GM19239 (cell line): ENCODE measurements around the gene OR5D18.
"Not testable (repeated sequence)": the region's sequence is repeated elsewhere in the genome, so short reads cannot be mapped to it uniquely, and the experiment has no call there.

Experiments
- DNase-seq: peaks from one replicate; pipeline ENCODE4 v3.0.0; 2011; ENCODE audit warnings: low spot score; ENCODE audit not compliant: insufficient read length
- FAIRE-seq: peaks from 2 replicates; lab custom pipeline; 2011; peaks lifted over from hg19 to GRCh38; lab: Jason Lieb, UNC

Gene OR5D18

GRCh38 chr11:55819330-55819729 lies at the start of gene OR5D18:
TSS of gene OR5D18 (plus strand) at chr11:55819630. CDS start at chr11:55819630, 0 bp downstream.
- DNase-seq: no peak
- FAIRE-seq: no peak

DNA sequence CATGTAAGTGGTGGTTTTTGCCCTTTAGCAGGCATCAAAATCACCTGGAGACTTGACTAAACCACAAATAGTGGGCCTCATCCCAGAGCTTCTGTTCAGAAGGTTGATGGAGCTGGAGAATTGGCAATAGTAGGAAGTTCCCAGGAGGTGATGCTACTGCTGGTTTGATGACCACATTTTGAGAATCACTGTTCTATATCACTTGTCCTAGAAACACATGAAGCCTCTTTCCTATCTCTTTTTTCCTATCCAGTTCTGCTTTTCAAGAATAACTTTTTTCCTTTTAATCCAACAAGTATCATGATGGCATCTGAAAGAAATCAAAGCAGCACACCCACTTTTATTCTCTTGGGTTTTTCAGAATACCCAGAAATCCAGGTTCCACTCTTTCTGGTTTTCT lies 46.3 kb upstream of the OR5D18 start, which contains the start of gene OR5D13:
TSS of gene OR5D13 (plus strand) at position 301 of the 400 bp plus-strand sequence. CDS start at position 301, 0 bp downstream.
- DNase-seq (no peak), FAIRE-seq (no peak)

- FAIRE-seq: no peak
- no peak for DNase-seq
These were observed 27.8 kb upstream of the OR5D18 start for GRCh38 chr11:55791606-55792005.

DNA sequence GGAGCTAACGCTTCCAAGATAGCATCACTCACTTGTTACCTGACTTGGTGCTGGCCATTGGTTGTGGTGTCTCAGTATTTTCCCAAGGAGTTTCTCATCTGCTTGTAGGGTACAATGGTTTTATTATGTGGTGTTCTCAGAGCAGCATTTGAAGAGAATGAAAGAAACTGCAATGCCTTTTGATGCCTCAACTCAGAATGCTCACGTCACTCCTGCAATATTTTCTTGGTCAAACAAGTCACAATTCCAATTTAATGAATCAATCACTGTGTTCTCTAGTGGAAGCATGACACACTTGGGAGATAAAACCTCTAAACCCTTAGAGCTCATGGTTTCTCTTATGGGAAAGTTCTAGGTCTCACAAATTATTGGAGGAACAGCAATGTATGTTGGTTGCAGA lies 26.1 kb upstream of the OR5D18 start:
- no peak for FAIRE-seq

GRCh38 chr11:55795256-55795655 lies 24.2 kb upstream of the OR5D18 start, which contains the start of gene OR5D14:
TSS of gene OR5D14 (plus strand) at chr11:55795556. CDS start at chr11:55795556, 0 bp downstream.
- DNase-seq: no peak
- FAIRE-seq: no peak

More for the DNA sequence above, 26.1 kb upstream of the OR5D18 start:
- DNase-seq: no peak

DNA sequence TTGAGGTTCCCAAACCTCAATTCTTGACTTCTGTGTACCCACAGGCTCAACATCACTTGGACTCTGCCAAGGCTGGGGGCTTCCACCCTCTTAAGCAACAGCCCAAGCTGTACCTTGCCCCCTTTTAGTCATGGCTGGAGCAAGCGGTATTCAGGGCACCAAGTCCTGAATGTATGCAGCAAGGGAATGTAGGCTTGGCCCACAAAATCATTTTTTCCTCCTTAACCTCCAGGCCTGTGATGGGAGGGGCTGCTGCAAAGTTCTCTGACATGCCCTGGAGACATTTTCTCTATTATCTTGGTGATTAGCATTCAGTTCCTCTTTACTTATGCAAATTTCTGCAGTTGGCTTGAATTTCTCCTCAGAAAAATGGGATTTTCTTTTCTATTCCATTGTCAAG lies 13.2 kb upstream of the OR5D18 start:
- FAIRE-seq: no peak
- DNase-seq: no peak

GRCh38 chr11:55811067-55811466 lies 8.4 kb upstream of the OR5D18 start, which contains the start of gene OR5L1:
TSS of gene OR5L1 (plus strand) at chr11:55811367. CDS start at chr11:55811467, 100 bp downstream.
- no peak for FAIRE-seq
- DNase-seq: no peak

GRCh38 chr11:55826919-55827318 lies 7.5 kb downstream of the OR5D18 start, which contains the start of gene OR5L2:
TSS of gene OR5L2 (plus strand) at chr11:55827219. CDS start at chr11:55827219, 0 bp downstream.
- FAIRE-seq: no peak
- no peak for DNase-seq

DNA sequence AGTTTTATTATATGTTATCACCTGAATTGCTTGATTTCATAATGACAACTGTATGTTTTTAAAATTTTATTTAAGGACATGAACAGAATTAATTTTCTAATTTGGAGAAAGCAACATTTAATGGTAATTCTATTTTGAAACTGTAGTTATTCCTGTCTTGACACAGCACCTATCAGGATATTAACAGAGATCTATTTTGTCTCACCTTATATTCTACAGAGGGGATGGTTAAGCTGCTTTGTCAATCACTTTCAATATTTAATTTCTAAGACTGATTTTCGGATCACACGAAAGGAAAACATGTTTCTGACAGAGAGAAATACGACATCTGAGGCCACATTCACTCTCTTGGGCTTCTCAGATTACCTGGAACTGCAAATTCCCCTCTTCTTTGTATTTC lies 19.0 kb downstream of the OR5D18 start, which contains the start of gene OR5D16:
TSS of gene OR5D16 (plus strand) at position 301 of the 400 bp plus-strand sequence. CDS start at position 301, 0 bp downstream.
- FAIRE-seq: no peak
- DNase-seq: no peak

- no peak for DNase-seq
- FAIRE-seq: no peak
These were observed 28.0 kb downstream of the OR5D18 start for GRCh38 chr11:55847453-55847852.

- FAIRE-seq: no peak
- DNase-seq: no peak
These were observed 29.6 kb downstream of the OR5D18 start for GRCh38 chr11:55849037-55849436.

DNA sequence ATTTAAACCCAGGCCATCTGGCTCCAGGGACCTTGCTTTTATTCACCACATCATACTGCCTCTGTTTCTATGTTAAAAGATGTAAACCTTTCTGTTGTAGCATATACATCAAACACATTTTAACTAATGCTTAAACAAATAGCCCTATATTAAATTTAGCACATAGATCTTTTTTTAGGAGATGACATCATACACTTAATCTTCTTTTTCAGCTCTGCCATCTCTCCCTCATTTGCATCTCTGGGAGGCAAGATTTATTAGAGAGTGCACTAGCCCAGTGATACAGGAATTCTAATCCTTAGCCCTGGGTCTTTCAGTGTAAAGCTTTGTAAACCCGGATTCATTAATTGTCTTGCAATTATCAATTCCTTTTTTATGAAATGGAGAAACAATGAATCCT lies 32.7 kb downstream of the OR5D18 start:
- FAIRE-seq (no peak), DNase-seq (no peak)

- FAIRE-seq (no peak), DNase-seq (no peak)
These were observed 35.3 kb downstream of the OR5D18 start for GRCh38 chr11:55854704-55855103.

DNA sequence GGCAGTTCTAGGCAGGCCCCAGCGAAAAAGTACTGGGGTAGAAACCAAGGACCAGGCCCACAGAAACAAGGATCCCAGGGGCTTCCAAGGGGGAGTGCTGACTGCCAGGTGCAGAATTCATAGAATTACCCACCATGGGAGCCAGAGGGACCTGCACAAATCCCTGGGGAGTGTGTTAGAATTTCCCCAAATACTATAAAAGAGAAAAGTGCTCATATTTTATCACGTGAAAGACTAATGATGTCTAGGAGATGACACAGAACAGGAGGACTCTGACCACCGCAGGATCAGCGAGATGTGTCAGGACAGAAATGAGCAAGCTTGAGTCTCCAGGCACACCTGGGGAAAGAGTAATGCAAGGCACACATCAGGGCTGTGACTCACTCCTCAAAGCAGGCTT lies 47.9 kb downstream of the OR5D18 start:
- FAIRE-seq, DNase-seq: not testable (repeated sequence)
